ENCODE measurements around the gene CAST.

Gene CAST

DNA sequence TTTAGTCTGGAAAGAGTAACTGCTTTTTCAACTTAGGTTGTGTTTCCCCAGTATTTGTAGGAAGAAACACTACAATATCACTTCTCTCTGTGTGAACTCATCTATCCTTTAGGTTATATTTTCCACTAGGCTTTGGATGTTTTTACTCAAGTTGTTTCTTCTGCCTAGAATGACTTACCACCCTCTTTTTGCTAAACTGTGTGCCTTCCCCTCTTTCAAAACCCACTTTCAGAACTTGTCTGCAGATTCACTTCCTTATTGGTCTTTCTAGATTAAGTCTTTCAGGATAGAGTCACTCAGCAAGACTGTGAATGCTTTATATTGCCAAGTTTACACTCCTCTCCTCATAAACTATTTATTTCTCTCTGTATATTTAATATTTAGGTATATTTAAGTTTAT is 14.2 kb upstream of the CAST start:
- DNase-seq = no peak

GRCh38 chr5:96648593-96648992 is 13.6 kb upstream of the CAST start:
- DNase-seq = no peak

DNA sequence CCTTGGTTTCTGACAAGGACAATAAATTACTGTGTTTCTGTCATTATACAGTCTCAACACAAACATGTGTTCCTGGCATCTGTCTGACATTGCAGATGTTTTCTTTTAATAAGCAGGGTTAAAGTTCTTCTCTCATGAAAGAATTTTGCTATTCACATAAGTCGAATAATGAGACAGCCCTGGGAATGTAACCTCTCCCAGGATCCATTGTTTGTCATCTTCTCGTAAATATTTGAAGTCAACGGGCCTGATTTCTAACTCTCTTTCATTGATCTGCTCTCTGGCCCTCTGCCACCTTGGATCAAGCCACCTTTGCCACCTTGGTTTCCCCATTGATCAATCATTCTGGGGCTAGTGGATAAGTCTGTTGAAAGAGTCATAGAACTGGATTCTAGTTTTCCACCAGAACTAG is 12.9 kb upstream of the CAST start:
- DNase-seq = no peak

- DNase-seq = no peak
Observed at GRCh38 chr5:96649681-96650540, 12.3 kb upstream of the CAST start.

- DNase-seq = no peak
Observed at GRCh38 chr5:96651047-96651446, 11.1 kb upstream of the CAST start.

- DNase-seq = no peak
Observed at GRCh38 chr5:96651948-96652753, 10.0 kb upstream of the CAST start.

- no peak for DNase-seq
Observed at GRCh38 chr5:96652769-96653454, 9.3 kb upstream of the CAST start.

DNA sequence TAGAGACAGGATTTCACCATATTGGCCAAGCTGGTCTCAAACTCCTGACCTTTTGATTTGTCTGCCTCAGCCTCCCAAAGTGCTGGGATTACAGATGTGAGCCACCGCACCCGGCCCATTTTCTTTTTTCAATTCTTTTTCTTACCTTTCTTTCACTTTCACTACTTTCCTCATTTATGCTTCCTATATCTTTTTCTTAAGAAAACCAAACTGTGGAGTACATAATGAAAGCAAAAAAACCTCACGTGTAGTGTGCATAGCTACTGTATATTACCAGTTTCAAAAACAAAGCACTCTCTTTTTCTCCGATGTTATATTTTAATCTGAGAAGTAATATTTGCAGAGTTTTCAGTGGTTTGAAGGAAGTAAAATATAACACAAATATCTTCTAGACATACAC is 8.0 kb upstream of the CAST start:
- DNase-seq = peak in 1 of 5 experiments; percentile 39

GRCh38 chr5:96655085-96655484 is 7.1 kb upstream of the CAST start:
- no peak for DNase-seq

- DNase-seq = peak in 1 of 5 experiments; percentile 48
Observed at GRCh38 chr5:96655506-96655905, 6.7 kb upstream of the CAST start.

GRCh38 chr5:96657068-96657467 is 5.1 kb upstream of the CAST start:
- DNase-seq = peak in 2 of 5 experiments; percentile 57 to 82

DNA sequence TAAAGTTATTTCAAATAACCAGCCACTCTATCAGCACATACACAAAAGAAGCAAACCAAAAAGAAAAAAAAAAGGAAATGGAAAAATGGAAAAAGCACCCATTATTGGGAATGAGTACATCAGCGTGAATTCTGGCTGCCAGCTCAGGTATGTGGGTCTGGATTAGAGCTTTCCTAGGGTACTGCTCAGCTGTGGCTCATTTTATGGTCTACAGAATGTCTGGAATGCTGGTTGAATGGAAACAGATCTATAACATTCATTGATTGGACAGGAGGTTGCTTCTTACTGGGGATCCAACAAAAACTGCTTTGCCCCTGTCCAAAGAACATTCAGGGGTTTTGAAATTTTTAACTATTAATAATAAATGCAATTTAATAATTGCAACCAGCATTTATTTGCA is 3.9 kb upstream of the CAST start:
- no peak for DNase-seq

DNA sequence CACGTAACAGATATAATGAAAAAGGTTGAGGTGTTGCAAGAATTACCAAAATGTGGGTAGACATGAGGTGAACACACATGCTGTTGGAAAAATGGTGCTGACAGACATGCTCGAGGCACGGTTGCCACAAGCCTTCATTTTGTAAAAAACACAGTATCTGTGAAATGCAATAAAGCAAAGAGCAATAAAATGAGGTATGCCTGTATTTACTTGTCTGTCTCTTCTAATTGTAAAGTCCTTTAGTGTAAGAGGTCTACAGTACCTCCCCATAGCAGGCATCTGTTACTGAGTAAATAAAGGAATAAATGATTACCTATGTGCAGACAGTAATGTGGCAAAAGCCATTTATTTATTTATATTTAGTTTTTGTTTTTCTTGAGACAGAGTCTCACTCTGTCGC is 3.0 kb upstream of the CAST start:
- no peak for DNase-seq

- DNase-seq = peak in 2 of 5 experiments; percentile 53 to 86
Observed at GRCh38 chr5:96660971-96661854, 963 bp upstream of the CAST start.

GRCh38 chr5:96662725-96663518 is 746 bp downstream of the CAST start:
- DNase-seq = peak; percentile 74 to 85 (median 79)

GRCh38 chr5:96663608-96664007 is 1.4 kb downstream of the CAST start:
- DNase-seq = no peak

GRCh38 chr5:96664669-96665068 is 2.5 kb downstream of the CAST start:
- DNase-seq = peak in 1 of 5 experiments; percentile 50

DNA sequence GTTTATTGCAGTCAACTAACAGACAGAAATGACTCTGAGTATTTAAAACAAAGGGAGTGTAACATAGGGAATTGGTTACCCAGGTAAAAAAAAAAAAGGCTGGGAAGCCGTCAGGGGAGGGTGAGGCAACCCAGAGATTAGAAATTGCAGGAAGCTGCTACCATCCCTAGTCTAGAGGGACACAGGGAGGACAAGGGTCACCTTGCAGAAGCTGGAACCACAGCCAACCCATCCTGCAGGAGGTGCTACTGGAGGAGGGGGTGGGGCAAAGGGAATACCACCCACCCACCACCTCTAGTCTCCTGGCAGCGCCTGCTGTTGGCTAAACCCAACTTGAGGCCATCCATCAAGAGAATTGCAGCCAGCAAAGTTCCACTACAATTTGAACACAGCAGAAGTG is 6.5 kb downstream of the CAST start:
- DNase-seq = no peak

DNA sequence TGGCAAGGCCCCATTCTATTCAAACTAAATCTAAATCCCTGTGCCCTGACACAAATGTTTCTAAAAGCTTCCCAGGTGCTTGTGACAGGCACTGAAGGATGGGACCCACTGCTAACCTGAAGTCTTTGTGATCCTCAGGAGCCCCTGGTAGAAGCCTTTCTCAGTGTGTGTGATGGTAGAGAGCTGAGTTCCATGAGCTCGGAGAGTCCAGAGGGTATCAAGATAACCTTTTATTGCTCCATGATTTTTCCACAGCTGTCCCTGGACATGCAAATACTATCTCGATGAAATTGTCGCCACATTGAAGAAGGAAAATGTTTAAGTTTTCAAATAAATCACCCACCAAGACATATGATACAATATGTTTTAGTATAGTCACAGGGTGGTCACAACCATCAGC is 7.7 kb downstream of the CAST start:
- DNase-seq = no peak

DNA sequence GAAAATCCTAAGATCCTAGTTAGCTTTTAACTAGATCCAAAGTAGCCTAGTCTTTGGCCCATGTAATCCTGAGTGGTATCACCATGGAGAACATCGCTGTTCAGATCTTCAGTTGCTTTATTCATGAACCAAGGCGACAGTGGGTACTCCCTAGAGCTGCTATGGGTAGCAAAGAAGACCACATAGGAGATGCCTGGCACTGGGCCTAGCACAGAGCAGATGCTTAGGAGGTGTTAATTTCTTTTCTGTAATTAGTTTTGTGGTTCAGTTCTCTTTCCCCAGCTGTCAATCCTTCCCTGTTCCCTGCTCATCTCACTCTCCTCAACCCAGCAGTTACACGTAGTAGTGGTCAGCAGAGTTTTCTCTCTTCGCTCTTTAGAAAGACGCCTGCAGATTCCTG is 9.3 kb downstream of the CAST start:
- DNase-seq = no peak

- DNase-seq = no peak
Observed at GRCh38 chr5:96673127-96673526, 11.0 kb downstream of the CAST start.
